ENCODE measurements around the gene KAT6B. TPM values are rescaled to one million over a fixed set of nuclear protein-coding genes. Genes with fewer than 3 reads are reported as not detected.
A peak's percentile ranks its signal among the peaks of the same experiment; 100 is the strongest.

KAT6B gene
- total RNA-seq, 1 donor from 2014 or later = 42.6 TPM

DNA sequence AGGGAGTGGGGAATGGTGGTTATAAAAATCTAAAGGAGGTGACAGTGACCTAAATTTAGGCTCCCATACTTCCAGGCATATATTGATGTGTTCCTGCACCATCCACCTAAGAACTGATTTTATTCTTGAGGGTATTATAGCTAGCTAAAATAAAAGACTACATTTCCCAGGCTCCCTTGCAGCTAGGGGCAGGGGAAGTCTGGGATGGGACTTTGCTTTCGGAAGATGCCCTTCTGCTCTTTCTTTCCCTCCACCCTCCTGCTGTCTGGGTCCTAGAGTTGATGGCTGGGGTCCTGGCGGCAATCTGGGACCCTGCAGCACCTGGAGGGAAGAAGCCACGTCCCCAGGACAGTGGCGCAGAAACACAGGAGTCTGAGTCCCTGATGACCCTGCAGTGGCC, 231.3 kb downstream of the KAT6B start:
- ATAC-seq (no peak), DNase-seq (ENCODE audit: missing footprints) (no peak)
- intact Hi-C loops (cut with DNase I) = no loop called here

DNA sequence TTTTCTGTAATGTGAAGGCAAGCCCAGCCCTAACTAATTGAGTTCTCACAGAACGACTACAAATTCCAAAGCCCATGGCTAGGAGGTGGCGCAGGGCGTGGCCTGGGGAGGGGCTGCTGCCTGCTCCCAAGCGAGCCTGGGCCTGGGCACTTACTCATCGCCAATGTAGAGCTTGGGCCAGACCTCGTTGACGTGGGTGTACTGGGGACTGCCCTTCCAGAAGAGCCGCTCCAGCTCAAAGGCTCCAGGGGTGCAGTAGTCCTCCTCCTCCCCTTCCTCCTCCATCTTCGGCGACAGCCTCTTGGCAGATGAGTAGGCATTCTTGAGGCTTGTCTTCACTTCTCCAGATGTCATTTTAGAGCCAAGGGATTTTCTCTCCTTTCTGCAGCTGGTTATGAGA, 231.8 kb downstream of the KAT6B start:
- intact Hi-C loops (cut with DNase I) = no loop called here
- ATAC-seq (no peak), DNase-seq (ENCODE audit: missing footprints) (no peak)

DNA sequence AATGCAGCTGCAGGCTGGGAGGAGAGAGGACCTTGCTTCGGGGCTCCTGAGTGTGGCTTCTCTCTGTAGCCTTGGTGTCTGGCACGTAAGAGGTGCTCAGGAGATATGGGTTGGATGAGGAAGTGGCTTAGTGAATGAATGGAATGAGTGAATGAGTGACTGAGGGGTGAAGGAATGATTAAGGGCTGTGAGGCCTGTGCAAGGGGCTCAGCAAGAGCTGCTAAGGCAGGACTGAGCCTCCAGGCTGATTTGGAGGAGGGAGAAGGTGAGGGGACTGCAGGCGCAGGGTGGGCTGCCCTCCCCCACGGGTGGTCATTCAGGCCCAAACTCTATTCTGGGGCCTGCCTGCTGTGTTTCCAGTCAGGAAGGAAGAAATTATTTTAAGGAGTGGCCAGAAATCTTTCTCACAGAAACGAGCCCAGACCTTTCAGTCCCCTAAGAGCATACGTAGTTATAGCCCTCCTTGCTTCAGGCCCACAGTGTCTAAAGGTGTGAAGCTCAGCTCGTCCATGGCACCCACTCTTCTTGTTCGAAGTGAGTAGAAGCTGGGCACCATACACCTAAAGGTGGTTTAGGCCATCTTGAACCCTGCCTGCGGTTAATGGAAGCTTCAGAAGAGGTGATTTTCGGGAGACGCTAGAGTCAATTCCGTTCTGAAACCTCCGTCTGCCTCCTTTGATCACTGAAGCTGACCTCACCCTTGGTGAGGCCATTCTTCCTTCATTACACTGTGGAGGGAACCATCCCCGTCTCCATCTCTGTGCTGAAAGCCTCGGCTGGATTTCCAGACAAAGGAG, 235.5 kb downstream of the KAT6B start:
- ATAC-seq = no peak
- intact Hi-C loops (cut with DNase I) = no loop called here
- DNase-seq (ENCODE audit: missing footprints) = no peak

DNA sequence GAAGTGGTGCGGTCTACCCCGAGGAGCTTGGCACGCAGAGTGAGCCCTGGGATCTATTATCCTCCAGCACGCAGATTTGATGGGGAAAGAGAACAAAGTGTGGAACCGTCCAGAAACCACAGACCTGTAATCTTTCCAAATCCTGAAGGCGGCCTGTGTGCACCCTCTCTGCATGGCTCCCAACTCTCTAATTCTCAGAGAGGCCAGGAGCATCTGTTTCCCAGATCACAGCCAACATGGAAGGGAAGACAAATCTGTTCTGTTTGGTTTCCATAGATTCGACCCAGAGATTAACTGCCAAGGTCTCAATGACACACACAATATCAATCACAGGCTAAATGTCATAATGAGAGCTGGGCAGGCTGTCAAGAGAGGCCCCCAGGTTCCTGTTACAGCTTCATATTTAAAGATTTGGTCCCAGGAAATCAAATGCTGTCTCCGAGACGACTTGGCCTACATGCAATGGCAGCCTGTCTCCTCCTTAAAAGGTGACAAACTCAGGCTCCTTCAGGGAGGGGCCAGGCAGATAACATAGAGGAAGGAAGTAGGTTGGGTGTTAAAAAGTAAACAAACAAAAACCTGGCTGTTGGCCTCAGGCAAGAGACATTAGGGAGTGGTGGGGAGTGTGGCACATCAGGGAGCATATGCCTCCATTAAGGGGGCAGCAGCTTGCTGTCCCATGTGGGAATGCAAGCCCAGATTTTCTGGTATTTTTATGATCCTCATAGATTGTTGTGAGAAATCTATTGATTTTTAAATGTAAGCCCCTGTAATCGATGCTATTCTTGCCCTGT, 236.3 kb downstream of the KAT6B start:
- intact Hi-C loops (cut with DNase I) = no loop called here
- no peak for DNase-seq (ENCODE audit: missing footprints)
- ATAC-seq = no peak

DNA sequence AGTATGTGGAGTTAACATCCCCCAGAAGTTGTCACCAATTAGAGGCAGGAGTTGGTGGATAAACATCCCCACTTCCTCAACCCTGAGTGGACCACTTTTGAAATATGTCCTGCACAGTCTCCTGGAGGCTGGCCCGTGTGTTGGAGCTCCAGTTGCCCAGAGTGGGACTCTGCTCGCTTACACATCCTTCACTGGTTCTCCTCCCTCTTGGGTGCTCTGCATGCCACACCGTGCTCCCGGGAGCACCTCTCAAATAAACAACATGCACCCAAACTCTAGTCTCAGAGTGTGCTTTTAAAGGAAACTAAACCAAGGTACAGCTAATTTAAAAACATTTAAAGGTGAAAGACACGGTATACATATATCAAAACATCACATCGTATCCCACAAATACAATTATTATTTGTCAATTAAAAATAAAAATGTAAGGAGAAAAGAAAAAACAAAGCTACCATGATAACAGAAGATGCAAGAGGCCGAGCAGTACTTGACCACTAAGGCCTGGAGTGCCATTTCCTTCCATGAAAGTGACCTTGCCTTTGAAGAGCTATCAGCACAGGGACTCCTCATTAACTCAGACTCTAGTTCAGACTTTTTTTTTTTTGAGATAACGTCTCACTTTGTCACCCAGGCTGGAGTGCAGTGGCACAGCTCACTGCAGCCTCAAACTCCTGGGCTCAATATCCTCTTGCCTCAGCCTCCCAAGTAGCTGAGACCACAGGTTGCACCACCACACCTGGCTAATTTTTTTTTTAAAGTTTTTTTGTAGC, 237.2 kb downstream of the KAT6B start:
- ATAC-seq (no peak), DNase-seq (ENCODE audit: missing footprints) (no peak)
- intact Hi-C loops (cut with DNase I) = no loop called here

DNA sequence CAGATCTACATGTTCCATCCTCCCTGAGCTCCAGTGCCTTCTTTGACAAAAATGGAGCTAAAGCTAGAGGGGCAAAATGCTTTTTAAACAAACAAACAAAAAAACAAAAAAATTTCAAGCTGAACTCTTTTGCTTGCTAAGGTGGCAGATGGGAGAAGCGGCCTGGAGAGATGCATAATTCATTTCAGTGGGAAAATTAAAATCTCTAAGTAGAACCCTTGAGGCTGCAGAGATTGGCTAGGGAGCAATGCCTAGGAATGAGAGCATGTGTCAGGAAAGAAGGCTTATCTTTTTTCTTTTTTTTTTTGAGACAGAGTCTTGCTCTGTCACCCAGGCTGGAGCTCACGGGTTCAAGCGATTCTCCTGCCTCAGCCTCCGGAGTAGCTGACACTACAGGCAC, 238.7 kb downstream of the KAT6B start:
- DNase-seq (ENCODE audit: missing footprints) (no peak), ATAC-seq (no peak)
- intact Hi-C loops (cut with DNase I) = no loop called here

DNA sequence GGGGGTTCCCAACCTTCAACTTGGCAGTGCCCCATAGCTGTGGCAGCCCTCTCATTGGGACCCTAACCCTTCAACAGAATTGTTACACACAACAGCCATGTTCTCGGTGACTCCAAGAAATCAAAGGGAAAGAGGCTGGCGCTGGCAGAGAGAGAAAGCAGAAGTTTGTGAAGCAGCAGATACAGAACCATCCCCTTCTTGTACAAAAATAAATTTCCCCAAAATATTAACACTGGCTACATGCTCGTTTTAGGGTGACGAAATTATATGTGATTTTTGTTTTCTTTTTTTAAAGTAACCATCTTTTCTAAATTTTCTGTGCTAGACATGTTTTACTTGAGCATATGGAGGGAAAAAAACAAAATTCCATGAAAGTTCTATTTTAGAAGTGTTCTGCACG, 239.9 kb downstream of the KAT6B start:
- intact Hi-C loops (cut with DNase I) = no loop called here
- no peak for DNase-seq (ENCODE audit: missing footprints)

DNA sequence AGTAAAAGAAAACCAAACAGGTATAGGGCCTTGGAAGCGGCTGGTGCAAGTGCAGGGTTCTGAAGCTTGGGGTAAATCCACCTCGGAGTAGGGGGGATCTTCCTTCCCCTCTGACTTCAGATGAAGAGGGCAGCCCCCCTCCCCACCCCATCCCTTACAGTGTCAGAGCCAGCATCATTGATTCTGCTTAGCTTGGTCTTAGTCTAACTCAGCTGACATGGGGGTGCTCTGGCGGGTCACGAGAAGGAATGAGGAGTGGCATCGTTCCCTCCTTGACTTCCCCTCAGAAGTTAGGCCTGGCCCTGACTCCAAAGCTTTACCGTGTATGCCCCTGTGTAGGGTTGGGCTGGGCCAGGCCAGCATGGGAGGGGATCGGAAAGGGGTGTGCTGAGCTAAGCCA, 240.9 kb downstream of the KAT6B start:
- intact Hi-C loops (cut with DNase I) = no loop called here
- no peak for ATAC-seq
- no peak for DNase-seq (ENCODE audit: missing footprints)

More for the DNA sequence above, 239.9 kb downstream of the KAT6B start:
- ATAC-seq = no peak

DNA sequence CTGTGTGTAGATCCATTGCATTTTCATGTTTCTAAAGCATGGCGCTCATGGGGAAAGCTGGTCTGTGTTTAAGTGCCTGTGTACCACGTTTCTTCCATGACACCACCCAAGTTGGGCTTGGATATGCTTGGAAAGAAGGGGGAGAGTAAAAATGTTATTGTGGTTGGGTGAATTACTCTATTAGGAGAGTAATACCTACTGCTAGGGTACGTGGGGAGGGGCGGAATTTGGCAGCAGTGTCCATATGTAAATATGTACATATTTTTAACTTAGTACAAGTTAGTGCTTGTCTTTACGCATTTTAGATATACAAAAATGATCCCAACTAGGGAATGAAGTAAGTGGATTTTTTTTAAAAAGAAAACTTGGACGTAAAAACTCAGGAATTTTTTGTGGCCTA, 242.1 kb downstream of the KAT6B start:
- DNase-seq (ENCODE audit: missing footprints) (no peak), ATAC-seq (no peak)
- intact Hi-C loops (cut with DNase I) = no loop called here

DNA sequence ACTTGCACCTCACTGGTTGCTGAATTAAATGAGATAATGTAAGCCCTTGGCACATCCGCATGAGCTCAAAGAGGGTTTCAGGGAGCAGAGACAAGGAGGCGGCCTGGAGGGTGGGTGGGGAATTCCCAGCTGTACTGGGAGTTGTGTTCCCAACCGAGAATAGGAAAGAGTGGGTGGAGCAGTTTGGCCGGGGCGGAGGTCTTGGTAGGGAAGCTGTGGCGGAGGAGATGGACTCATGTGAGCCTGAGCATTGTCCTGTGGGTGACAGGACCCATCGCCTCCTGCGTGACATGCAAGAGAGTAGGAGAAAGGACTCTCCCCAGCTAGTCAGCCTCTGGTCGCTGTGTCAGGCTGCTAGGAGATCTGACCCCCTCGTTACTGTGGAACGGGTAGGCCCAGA, 244.1 kb downstream of the KAT6B start:
- no peak for ATAC-seq
- intact Hi-C loops (cut with DNase I) = loop anchor here (5.0 kb wide), 1 partner anchor 33 kb away; no protein-coding TSS in a partner anchor
- DNase-seq (ENCODE audit: missing footprints) = no peak

DNA sequence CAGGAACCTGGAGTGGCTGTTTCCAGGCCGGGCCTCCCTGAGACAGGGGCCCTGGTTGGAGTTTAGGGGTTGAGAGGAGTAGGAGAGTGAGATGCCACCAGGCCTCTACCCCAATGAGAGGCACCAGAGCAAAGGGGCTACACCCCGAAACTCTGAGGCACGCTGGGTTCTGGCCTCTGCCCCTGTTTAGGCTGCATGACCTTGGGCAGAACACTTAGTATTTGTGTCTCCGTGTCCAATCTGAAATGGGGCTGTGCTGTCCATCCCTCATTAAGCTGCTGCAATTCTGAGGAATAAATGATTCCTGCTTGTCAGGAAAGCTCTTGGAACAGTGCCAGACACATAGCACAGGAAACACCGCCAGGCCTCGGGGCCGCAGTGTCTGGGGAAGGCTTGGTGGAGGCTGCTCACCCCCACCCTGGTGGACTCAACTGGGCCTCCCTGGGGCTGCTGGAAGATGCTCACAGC, 244.6 kb downstream of the KAT6B start:
- DNase-seq (ENCODE audit: missing footprints) (no peak), ATAC-seq (peak; percentile 37)
- intact Hi-C loops (cut with DNase I) = loop anchor here (5.0 kb wide), 1 partner anchor 34 kb away; no protein-coding TSS in a partner anchor

DNA sequence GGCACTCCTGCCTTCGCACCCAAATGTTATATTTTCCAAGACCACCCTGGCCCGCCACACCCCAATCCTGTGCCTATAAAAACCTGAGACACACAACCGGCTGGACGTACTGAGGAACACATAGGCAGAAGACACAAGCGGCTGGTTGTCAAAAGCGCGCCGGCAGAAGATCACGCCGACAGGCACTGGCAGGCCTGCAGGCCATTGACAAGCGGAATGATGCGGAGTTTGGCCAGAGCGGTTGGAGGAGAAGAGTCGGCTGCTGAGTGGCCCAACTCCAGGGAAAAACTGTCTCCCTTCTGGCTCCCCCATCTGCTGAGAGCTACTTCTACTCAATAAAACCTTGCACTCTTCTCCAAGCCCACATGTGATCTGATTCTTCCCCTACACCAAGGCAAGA, 245.4 kb downstream of the KAT6B start:
- ATAC-seq (no peak), DNase-seq (ENCODE audit: missing footprints) (no peak)
- intact Hi-C loops (cut with DNase I) = loop anchor here (5.0 kb wide), 1 partner anchor 34 kb away; no protein-coding TSS in a partner anchor

DNA sequence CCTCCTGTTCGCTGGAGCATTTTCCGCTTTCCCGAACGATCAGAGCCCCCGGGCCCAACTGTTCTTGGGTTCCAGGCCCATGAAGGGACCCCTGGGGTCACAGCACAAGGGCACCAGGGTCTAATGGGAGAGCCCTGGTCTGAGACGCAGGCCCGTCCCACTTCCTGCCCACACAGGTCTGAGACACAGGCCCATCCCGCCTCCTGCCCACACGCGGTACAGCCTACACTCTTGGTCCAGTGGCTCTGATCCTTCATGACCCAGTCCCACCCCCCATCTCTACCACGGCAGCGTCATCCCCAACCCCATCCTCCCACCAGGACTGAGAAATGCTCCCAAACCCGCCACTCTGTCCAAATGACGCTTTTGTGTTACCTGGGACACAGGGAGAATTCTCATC, 246.3 kb downstream of the KAT6B start:
- intact Hi-C loops (cut with DNase I) = loop anchor here (5.0 kb wide), 1 partner anchor 35 kb away; no protein-coding TSS in a partner anchor
- no peak for ATAC-seq

DNA sequence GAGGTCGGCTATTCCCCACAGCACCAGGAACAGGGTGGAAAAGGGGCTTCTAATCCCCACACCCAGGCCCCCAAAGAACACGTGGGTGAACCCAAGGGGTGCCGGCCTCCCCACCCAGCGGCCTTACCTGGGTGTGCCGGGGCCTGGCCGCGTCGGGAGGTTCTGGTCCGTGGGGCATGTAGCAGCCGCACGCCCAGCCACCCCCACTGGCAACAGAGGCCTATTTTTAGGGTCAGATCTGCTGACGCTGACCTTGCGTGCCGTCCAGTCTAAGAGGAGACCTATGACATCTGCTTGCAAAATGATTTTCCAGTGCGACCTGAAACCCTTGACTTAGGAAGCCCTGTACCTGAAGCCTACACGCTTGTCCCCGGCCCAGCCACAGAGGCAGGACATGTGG, 247.0 kb downstream of the KAT6B start:
- intact Hi-C loops (cut with DNase I) = loop anchor here (5.0 kb wide), 1 partner anchor 36 kb away; no protein-coding TSS in a partner anchor
- ATAC-seq (no peak), DNase-seq (ENCODE audit: missing footprints) (no peak)

More for the DNA sequence above, 246.3 kb downstream of the KAT6B start:
- no peak for DNase-seq (ENCODE audit: missing footprints)

DNA sequence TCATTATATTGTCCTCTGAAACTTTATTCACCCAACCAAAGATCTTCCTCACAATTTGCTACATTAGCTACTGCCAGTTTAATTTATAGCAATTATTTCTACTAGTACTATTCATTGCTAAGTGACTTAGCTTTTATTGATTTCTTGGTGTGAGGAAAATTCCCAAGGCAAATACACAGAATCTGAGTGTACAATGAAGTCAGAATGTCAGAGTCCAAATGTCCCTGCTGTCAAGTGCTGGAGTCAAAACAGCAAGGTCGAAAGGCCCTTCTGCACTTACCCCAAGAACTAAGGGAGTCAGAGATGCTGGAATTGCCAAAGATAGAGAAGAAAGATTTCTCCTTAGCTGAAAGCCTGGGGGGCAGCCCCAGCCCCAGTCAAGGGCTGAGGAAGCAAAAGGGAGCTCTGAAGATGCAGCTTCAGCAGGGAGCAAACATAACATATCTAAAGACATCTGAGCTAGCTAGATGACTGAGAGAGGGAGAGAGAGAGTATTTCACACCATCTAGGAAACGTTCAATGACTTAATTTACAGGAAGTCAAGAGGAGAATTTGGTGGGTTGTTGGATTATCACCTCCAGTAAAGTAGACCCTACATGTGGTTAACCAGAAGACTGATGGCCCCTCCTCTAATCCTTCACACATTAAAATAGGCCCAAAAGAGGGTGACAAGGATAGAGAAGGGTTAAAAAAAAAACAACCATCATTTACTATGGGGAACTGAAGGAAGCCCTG, 248.5 kb downstream of the KAT6B start:
- ATAC-seq (no peak), DNase-seq (ENCODE audit: missing footprints) (no peak)
- intact Hi-C loops (cut with DNase I) = loop anchor here (5.0 kb wide), 1 partner anchor 38 kb away; no protein-coding TSS in a partner anchor

DNA sequence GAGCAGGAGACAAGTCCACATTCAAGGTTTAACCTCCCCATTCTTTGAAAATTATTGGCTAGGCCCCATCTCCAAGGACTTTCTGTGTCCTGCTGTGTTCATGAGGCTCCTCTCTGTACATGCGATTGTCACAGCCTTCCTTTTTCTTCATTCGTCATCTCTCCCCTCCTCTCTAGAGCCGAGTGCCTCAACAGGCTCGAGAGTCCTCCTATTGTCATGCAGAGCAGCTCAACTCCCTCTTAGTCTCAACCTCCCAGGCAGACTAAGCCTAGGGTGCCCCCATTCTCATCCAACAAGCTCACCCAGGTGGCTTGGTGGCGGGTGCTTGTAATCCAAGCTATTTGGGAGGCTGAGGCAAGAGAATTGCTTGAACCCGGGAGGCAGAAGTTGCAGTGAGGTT, 249.9 kb downstream of the KAT6B start:
- intact Hi-C loops (cut with DNase I) = no loop called here
- DNase-seq (ENCODE audit: missing footprints) = no peak
- ATAC-seq = no peak

DNA sequence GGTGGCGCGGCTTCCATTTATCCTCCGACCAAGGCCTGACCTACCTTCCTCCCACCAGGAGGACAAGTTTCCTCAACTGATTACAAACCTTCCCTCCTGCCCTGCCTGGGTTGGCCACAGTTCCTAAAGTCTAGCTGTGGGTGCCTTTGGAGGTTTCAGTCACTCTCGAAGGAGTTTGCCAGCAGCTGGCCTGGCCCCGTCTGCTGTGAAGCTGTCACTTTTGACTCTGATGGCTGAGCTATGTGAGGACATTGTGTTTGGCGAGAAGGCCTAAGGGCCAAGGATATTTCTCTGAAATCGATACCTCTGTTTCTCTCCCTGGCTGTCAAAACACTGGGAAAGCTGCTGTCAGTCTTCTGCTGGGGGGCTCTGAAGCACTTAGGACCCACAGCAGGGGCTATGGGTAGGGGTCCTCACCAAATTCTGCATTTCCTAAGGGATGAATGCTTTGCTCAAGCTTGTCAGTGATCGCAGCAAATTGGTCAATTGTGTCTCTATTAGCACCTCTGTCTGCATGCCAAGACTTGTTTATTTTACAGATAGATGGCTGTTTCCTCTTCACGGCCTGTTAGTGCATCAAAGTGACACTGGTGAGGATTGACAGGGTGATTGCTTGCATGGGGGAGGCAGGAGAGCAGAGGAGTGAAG, 253.2 kb downstream of the KAT6B start:
- intact Hi-C loops (cut with DNase I) = no loop called here
- ATAC-seq (no peak), DNase-seq (ENCODE audit: missing footprints) (no peak)

DNA sequence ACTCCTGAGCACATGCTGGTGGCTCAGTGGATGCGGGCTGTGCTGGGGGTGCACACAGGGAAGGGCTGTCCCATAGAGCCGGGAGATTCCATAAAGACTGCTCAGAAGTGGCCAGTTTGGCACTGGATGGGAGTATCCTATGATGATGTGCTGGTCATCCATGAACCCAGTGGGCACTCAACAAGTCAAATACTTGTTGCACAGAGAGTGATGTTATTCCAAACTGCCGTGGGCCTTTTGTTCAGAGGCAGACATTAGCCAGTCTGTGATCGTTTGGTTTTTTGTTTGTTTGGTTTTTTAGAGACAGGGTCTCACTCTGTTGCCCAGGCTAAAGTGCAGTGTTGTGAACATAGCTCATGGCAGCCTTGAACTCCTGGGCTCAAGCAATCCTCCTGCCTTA, 254.2 kb downstream of the KAT6B start:
- intact Hi-C loops (cut with DNase I) = no loop called here
- no peak for DNase-seq (ENCODE audit: missing footprints)
- ATAC-seq = no peak

Measured in Right ventricle myocardium inferior (tissue), 1 donor.